Fibroblast of lung (primary cell): Measurements from ENCODE around the gene RIF1. TPM values are rescaled to one million over a fixed set of nuclear protein-coding genes. Genes with fewer than 3 reads are reported as not detected.
A peak's percentile ranks its signal among the peaks of the same experiment; 100 is the strongest.

ENCODE experiments used
- DNase-seq, 2 donors: peaks; one replicate each; pipeline versions ENCODE4 v3.0.0 to v3.0.0-alpha.2; 2010; ENCODE audit warnings: low read depth in 2 of 2
- H2AFZ ChIP-seq: 2 replicates; pipeline ENCODE4 v1.5.1; 2012; ENCODE audit warnings: low read length, control low read depth, inconsistent platforms
- H3K27ac ChIP-seq: 2 replicates; pipeline ENCODE4 v1.5.1; 2011; ENCODE audit warnings: low read length, control low read depth; ENCODE audit not compliant: insufficient read depth
- H3K27me3 ChIP-seq: 2 replicates; pipeline ENCODE4 v1.5.1; 2011; ENCODE audit warnings: mild to moderate bottlenecking, low read length; ENCODE audit not compliant: control insufficient read depth, insufficient read depth
- H3K36me3 ChIP-seq: 2 replicates; pipeline ENCODE4 v1.5.1; 2011; ENCODE audit warnings: low read length; ENCODE audit not compliant: control insufficient read depth, insufficient read depth
- H3K4me1 ChIP-seq: 2 replicates; pipeline ENCODE4 v1.5.1; 2011; ENCODE audit warnings: low read length; ENCODE audit not compliant: control insufficient read depth, insufficient read depth; ENCODE audit errors: extremely low read depth
- H3K4me2 ChIP-seq: 2 replicates; pipeline ENCODE4 v1.5.1; 2011; ENCODE audit warnings: low read length, control low read depth; ENCODE audit not compliant: insufficient read depth; ENCODE audit errors: extremely low read depth
- H3K4me3 ChIP-seq, 4 experiments: fragments of 200-600 bp in 1 of 4; sonication (generic) in 1 of 4; replicated peaks in 1 of 4; 2 replicates each; pipeline ENCODE4 v1.5.1; 2011 to 2016; ENCODE audit warnings: low read length in 4 of 4, low read depth in 3 of 4, mild to moderate bottlenecking in 3 of 4, control low read depth in 2 of 4, inconsistent platforms in 1 of 4, mixed read lengths in 1 of 4; ENCODE audit not compliant: insufficient read depth in 1 of 4; ENCODE audit errors: control extremely low read depth in 1 of 4
- H3K79me2 ChIP-seq: 2 replicates; pipeline ENCODE4 v1.5.1; 2012; ENCODE audit warnings: mild to moderate bottlenecking, low read length, inconsistent platforms; ENCODE audit not compliant: control insufficient read depth, insufficient read depth
- H3K9ac ChIP-seq: 2 replicates; pipeline ENCODE4 v1.5.1; 2011; ENCODE audit warnings: mild to moderate bottlenecking, low read length, control low read depth; ENCODE audit not compliant: insufficient read depth
- H3K9me3 ChIP-seq: 2 replicates; pipeline ENCODE4 v1.5.1; 2012; ENCODE audit warnings: low read depth, low read length; ENCODE audit not compliant: control insufficient read depth, insufficient read depth
- H4K20me1 ChIP-seq: 2 replicates; pipeline ENCODE4 v1.5.1; 2011; ENCODE audit warnings: low read length; ENCODE audit not compliant: control insufficient read depth, insufficient read depth; ENCODE audit errors: extremely low read depth
- CTCF ChIP-seq, 2 donors: IDR thresholded peaks in 1 of 2; conservative IDR thresholded peaks in 1 of 2; 1 replicate in 1 of 2; 2 replicates in 1 of 2; pipeline ENCODE4 v1.5.1; 2011 to 2012; ENCODE audit warnings: low read length in 2 of 2, control low read depth in 1 of 2, inconsistent platforms in 1 of 2, low read depth in 1 of 2, mild to moderate bottlenecking in 1 of 2
- EZH2 ChIP-seq: IDR thresholded peaks from 2 replicates; pipeline ENCODE4 v1.5.1; 2012; ENCODE audit warnings: low read length, control low read depth, mild to moderate bottlenecking; ENCODE audit errors: missing control alignments
- polyA plus RNA-seq, 2 donors: library from polyadenylated mRNA; depleted of rRNA in 1 of 2; stranded (reverse) in 1 of 2; unstranded in 1 of 2; fragments of >200 nt; gene quantifications; 2 replicates each; pipeline ENCODE4 v1.2.1, GENCODE V29; 2011 to 2012; ENCODE audit warnings: missing spikeins in 1 of 2
- total RNA-seq: library from RNA; depleted of rRNA; stranded (reverse); fragments of >200 nt; gene quantifications from 2 replicates; pipeline ENCODE4 v1.2.1, GENCODE V29; 2014

Gene RIF1
- total and polyA plus RNA-seq, 2 donors (not counting 1 experiment from before 2014, with no cell fraction given): 14.8 to 36.5 TPM

- Histone ChIP-seq H3K9ac (no peak overlapping the region), H4K20me1 (no peaks in the 10 kb centered on the region), H3K4me3 (no peak overlapping the region), H3K9me3 (no peaks in the 10 kb centered on the region), H3K4me1 (no peaks in the 10 kb centered on the region), H2AFZ (no peak overlapping the region), H3K27ac (no peak overlapping the region), H3K36me3 (no peaks in the 10 kb centered on the region), H3K79me2 (no peaks in the 10 kb centered on the region), H3K27me3 (no peaks in the 10 kb centered on the region), H3K4me2 (no peak overlapping the region)
- no peak for DNase-seq
- no peak for TF ChIP-seq EZH2
- no peak for TF ChIP-seq CTCF (conservative IDR thresholded peaks at IDR 0.05 in 1 of 2, IDR thresholded peaks at IDR 0.05 in 1 of 2; ENCODE audit: low read depth in 1 of 2, low read length in 2 of 2)
Observed at GRCh38 chr2:151475071-151475470, 65.4 kb downstream of the RIF1 start.

GRCh38 chr2:151476287-151476686 lies 66.6 kb downstream of the RIF1 start:
- no peak overlapping the region for H3K27ac ChIP-seq
- no peak for DNase-seq
- no peaks in the 10 kb centered on the region for H3K9me3 ChIP-seq
- H3K4me2 ChIP-seq: no peak overlapping the region
- no peaks in the 10 kb centered on the region for H3K36me3 ChIP-seq
- no peak overlapping the region for H3K9ac ChIP-seq
- H2AFZ ChIP-seq: no peak overlapping the region
- H3K4me3 ChIP-seq: no peak overlapping the region
- H4K20me1 ChIP-seq: no peaks in the 10 kb centered on the region
- H3K27me3 ChIP-seq: no peaks in the 10 kb centered on the region
- no peaks in the 10 kb centered on the region for H3K79me2 ChIP-seq
- no peaks in the 10 kb centered on the region for H3K4me1 ChIP-seq
- no peak for TF ChIP-seq CTCF (conservative IDR thresholded peaks at IDR 0.05 in 1 of 2, IDR thresholded peaks at IDR 0.05 in 1 of 2; ENCODE audit: low read depth in 1 of 2, low read length in 2 of 2)
- TF ChIP-seq EZH2: no peak

GRCh38 chr2:151478011-151478410 lies 68.3 kb downstream of the RIF1 start:
- H3K27ac ChIP-seq: no peak overlapping the region
- no peak overlapping the region for H2AFZ ChIP-seq
- H4K20me1 ChIP-seq: no peaks in the 10 kb centered on the region
- H3K27me3 ChIP-seq: no peaks in the 10 kb centered on the region
- peak; percentile 40 to 53 for DNase-seq
- no peak overlapping the region for H3K4me3 ChIP-seq
- no peak overlapping the region for H3K4me2 ChIP-seq
- H3K4me1 ChIP-seq: no peaks in the 10 kb centered on the region
- no peak overlapping the region for H3K9ac ChIP-seq
- H3K36me3 ChIP-seq: peaks cover 2% of the 10 kb centered on the region
- H3K9me3 ChIP-seq: no peaks in the 10 kb centered on the region
- no peaks in the 10 kb centered on the region for H3K79me2 ChIP-seq
- TF ChIP-seq CTCF (conservative IDR thresholded peaks at IDR 0.05 in 1 of 2, IDR thresholded peaks at IDR 0.05 in 1 of 2; ENCODE audit: low read depth in 1 of 2, low read length in 2 of 2) (no peak), EZH2 (no peak)
